Activated CD8-positive, alpha-beta T cell treated with anti-CD3 and anti-CD28 coated beads for 36 hours (primary cell): Measurements from ENCODE around the gene DENND6B. TPM values are rescaled to one million over a fixed set of nuclear protein-coding genes. Genes with fewer than 3 reads are reported as not detected.

Experiments used
- ATAC-seq: fragments of 200-7000 bp; cut with Tn5 transposase; one replicate; pipeline ENCODE4 v1.10.0; 2021; ENCODE audit warnings: mild to moderate bottlenecking, moderate library complexity
- CTCF ChIA-PET: fragments of 350-600 bp; sonication (Branson Sonifier 250); formaldehyde crosslinking; loops from one replicate; lab custom pipeline; 2021; ENCODE audit warnings: antibody characterized with exemption; lab: Charles Lee
- POLR2A ChIA-PET: fragments of 350-600 bp; sonication (Branson Sonifier 250); formaldehyde crosslinking; loops from one replicate; lab custom pipeline; 2021; ENCODE audit warnings: antibody characterized with exemption; lab: Charles Lee
- DNase-seq: peaks from one replicate; pipeline ENCODE4 v3.0.0-alpha.2; 2020
- H3K27ac Mint-ChIP-seq: one replicate; pipeline ENCODE4 v1.8.0; 2021; ENCODE audit warnings: mild to moderate bottlenecking, mixed read lengths
- H3K27me3 Mint-ChIP-seq: one replicate; pipeline ENCODE4 v1.8.0; 2021; ENCODE audit warnings: mixed read lengths
- H3K36me3 Mint-ChIP-seq: one replicate; pipeline ENCODE4 v1.8.0; 2021; ENCODE audit warnings: low read depth, mixed read lengths
- H3K4me1 Mint-ChIP-seq: one replicate; pipeline ENCODE4 v1.8.0; 2021; ENCODE audit warnings: low read depth, mixed read lengths
- H3K4me3 Mint-ChIP-seq: one replicate; pipeline ENCODE4 v1.8.0; 2021; ENCODE audit warnings: mild to moderate bottlenecking, moderate library complexity, mixed read lengths
- H3K9me3 Mint-ChIP-seq: one replicate; pipeline ENCODE4 v1.8.0; 2021; ENCODE audit warnings: mixed read lengths
- CTCF ChIP-seq: fragments of 200-600 bp; IDR thresholded peaks from one replicate; pipeline ENCODE4 v1.8.0; 2022; ENCODE audit warnings: antibody characterized with exemption, mild to moderate bottlenecking
- intact Hi-C: fragments of 100-400 bp; cut with micrococcal nuclease; formaldehyde crosslinking; loops from one replicate; pipeline ENCODE4 v1.10.0; 2022
- total RNA-seq, 2 experiments: library from RNA; stranded (reverse); gene quantifications; one replicate each; pipeline ENCODE4 v1.2.3, GENCODE V29; 2021

Gene DENND6B
- total RNA-seq, 2 experiments from 2014 or later = 4.6 to 5.3 TPM

GRCh38 chr22:50303848-50304527 lies 22.8 kb downstream of the DENND6B start:
- CTCF ChIA-PET = interaction anchor here (0.7 to 1.5 kb wide), 4 partner anchors 10 to 51 kb away, joined by 3 to 4 read pairs (median 3); no protein-coding TSS in a partner anchor
- Mint-ChIP-seq H3K4me1 (peaks cover 15% of the 10 kb centered on the region), H3K4me3 (no peak overlapping the region), H3K9me3 (no peaks in the 10 kb centered on the region), H3K27me3 (peaks cover 13% of the 10 kb centered on the region), H3K27ac (no peak overlapping the region), H3K36me3 (no peaks in the 10 kb centered on the region)
- ATAC-seq (no peak), DNase-seq (peak; percentile 35)
- intact Hi-C loops = no loop called here
- TF ChIP-seq CTCF = no peak
- POLR2A ChIA-PET = interaction anchor here (0.8 to 2.2 kb wide), 2 partner anchors 10 to 23 kb away, joined by 3 to 9 read pairs; no protein-coding TSS in a partner anchor

- intact Hi-C loops = no loop called here
- Mint-ChIP-seq H3K4me1 (peaks cover 12% of the 10 kb centered on the region), H3K9me3 (no peaks in the 10 kb centered on the region), H3K27me3 (peaks cover 15% of the 10 kb centered on the region), H3K36me3 (no peaks in the 10 kb centered on the region), H3K4me3 (no peak overlapping the region), H3K27ac (no peak overlapping the region)
- no peak for DNase-seq
- ATAC-seq = no peak
- TF ChIP-seq CTCF = no peak
- POLR2A ChIA-PET = interaction anchor here (0.8 to 2.2 kb wide), 2 partner anchors 10 to 24 kb away, joined by 3 to 9 read pairs; no protein-coding TSS in a partner anchor
- CTCF ChIA-PET = interaction anchor here (0.7 to 1.5 kb wide), 4 partner anchors 10 to 51 kb away, joined by 3 to 4 read pairs (median 3); no protein-coding TSS in a partner anchor
These were observed 23.3 kb downstream of the DENND6B start for GRCh38 chr22:50303515-50303847.

- intact Hi-C loops = no loop called here
- ATAC-seq = no peak
- H3K27ac Mint-ChIP-seq = no peak overlapping the region
- no peak for DNase-seq
- POLR2A ChIA-PET = no interaction called here
- peaks cover 12% of the 10 kb centered on the region for H3K4me1 Mint-ChIP-seq
- H3K27me3 Mint-ChIP-seq = peaks cover 16% of the 10 kb centered on the region
- no peaks in the 10 kb centered on the region for H3K36me3 Mint-ChIP-seq
- TF ChIP-seq CTCF = no peak
- CTCF ChIA-PET = interaction anchor here (1.1 to 1.4 kb wide), 2 partner anchors 9 to 22 kb away, joined by 3 read pairs; no protein-coding TSS in a partner anchor
- no peaks in the 10 kb centered on the region for H3K9me3 Mint-ChIP-seq
- no peak overlapping the region for H3K4me3 Mint-ChIP-seq
These were observed 24.2 kb downstream of the DENND6B start for GRCh38 chr22:50302564-50302963.

- ChIA-PET CTCF (interaction anchor here (1.1 to 1.4 kb wide), 2 partner anchors 8 to 23 kb away, joined by 3 read pairs; no protein-coding TSS in a partner anchor), POLR2A (no interaction called here)
These were observed 24.7 kb downstream of the DENND6B start for GRCh38 chr22:50302041-50302541.

More at GRCh38 chr22:50302041-50302541, 24.7 kb downstream of the DENND6B start:
- Mint-ChIP-seq H3K27me3 (peaks cover 18% of the 10 kb centered on the region), H3K36me3 (no peaks in the 10 kb centered on the region), H3K9me3 (no peaks in the 10 kb centered on the region), H3K4me3 (no peak overlapping the region), H3K4me1 (peaks cover 12% of the 10 kb centered on the region), H3K27ac (no peak overlapping the region)
- TF ChIP-seq CTCF = no peak
- intact Hi-C loops = no loop called here
- DNase-seq (no peak), ATAC-seq (no peak)
